HEK293 (cell line): ENCODE results near the gene AFF3.

ENCODE experiments used
- CTCF ChIA-PET: fragments of 350-600 bp; formaldehyde crosslinking; extraction: SDS; loops from one replicate; lab custom pipeline; 2021; ENCODE audit warnings: antibody characterized with exemption; lab: Yijun Ruan, JAX
- POLR2A ChIA-PET: fragments of 300-600 bp; formaldehyde crosslinking; extraction: SDS; loops from one replicate; lab custom pipeline; 2020; ENCODE audit warnings: antibody characterized with exemption, inconsistent platforms; lab: Yijun Ruan, JAX
- H3K27ac ChIP-seq: fragments of 200-500 bp; sonication (Bioruptor generic); 2 replicates; pipeline ENCODE4 v1.5.1; 2014; ENCODE audit warnings: low read depth, low read length, control low read depth, inconsistent platforms; ENCODE audit errors: extremely low read depth
- H3K36me3 ChIP-seq, 2 experiments: fragments of 200-500 bp in 1 of 2; sonication (Bioruptor generic) in 1 of 2; 1 replicate in 1 of 2; 2 replicates in 1 of 2; pipeline ENCODE4 v1.5.1; 2014 to 2017; ENCODE audit warnings: inconsistent platforms in 2 of 2, low read length in 2 of 2; ENCODE audit not compliant: control insufficient read depth in 2 of 2, insufficient read depth in 1 of 2
- H3K4me1 ChIP-seq: fragments of 200-500 bp; sonication (Bioruptor generic); 2 replicates; pipeline ENCODE4 v1.5.1; 2014; ENCODE audit warnings: mild to moderate bottlenecking, low read length, inconsistent platforms; ENCODE audit not compliant: control insufficient read depth, insufficient read depth
- H3K4me3 ChIP-seq: 2 replicates; pipeline ENCODE4 v1.5.1; 2011; ENCODE audit warnings: low read depth, mild to moderate bottlenecking, control low read depth, low read length, moderate library complexity
- H3K9me3 ChIP-seq: fragments of 200-500 bp; sonication (Bioruptor generic); 2 replicates; pipeline ENCODE4 v1.5.1; 2014; ENCODE audit warnings: low read depth, low read length, inconsistent platforms; ENCODE audit not compliant: control insufficient read depth, insufficient read depth
- HIC1 ChIP-seq: fragments of 450-650 bp; formaldehyde crosslinking; IDR thresholded peaks from 2 replicates; pipeline ENCODE4 v1.5.1; 2016; ENCODE audit warnings: missing biosample characterization, missing genetic modification characterization
- KLF7 ChIP-seq: fragments of 450-650 bp; formaldehyde crosslinking; IDR thresholded peaks from 2 replicates; pipeline ENCODE4 v1.5.1; 2016; ENCODE audit warnings: missing biosample characterization, missing genetic modification characterization, borderline replicate concordance
- PBX3 ChIP-seq: sonication (generic); formaldehyde crosslinking; IDR thresholded peaks from 2 replicates; pipeline ENCODE4 v1.8.1; 2022; ENCODE audit warnings: mild to moderate bottlenecking, moderate library complexity, missing genetic modification reagents
- PRDM1 ChIP-seq: fragments of 450-650 bp; formaldehyde crosslinking; IDR thresholded peaks from 2 replicates; pipeline ENCODE4; 2016; ENCODE audit warnings: missing biosample characterization, missing genetic modification characterization
- SCRT2 ChIP-seq: fragments of 450-650 bp; formaldehyde crosslinking; IDR thresholded peaks from 2 replicates; pipeline ENCODE4 v1.5.1; 2016; ENCODE audit warnings: missing biosample characterization, missing genetic modification characterization
- SP7 ChIP-seq: fragments of 450-650 bp; formaldehyde crosslinking; IDR thresholded peaks from 2 replicates; pipeline ENCODE4 v1.5.1; 2016; ENCODE audit warnings: missing biosample characterization, missing genetic modification characterization
- ZFP41 ChIP-seq: fragments of 450-650 bp; formaldehyde crosslinking; IDR thresholded peaks from 2 replicates; pipeline ENCODE4 v1.5.1; 2016; ENCODE audit warnings: missing biosample characterization, missing genetic modification characterization, borderline replicate concordance
- ZNF148 ChIP-seq: fragments of 450-650 bp; formaldehyde crosslinking; IDR thresholded peaks from 2 replicates; pipeline ENCODE4 v1.5.0; 2017; ENCODE audit warnings: missing biosample characterization, missing genetic modification characterization, borderline replicate concordance
- ZNF18 ChIP-seq: fragments of 450-650 bp; formaldehyde crosslinking; IDR thresholded peaks from 2 replicates; pipeline ENCODE4 v1.5.1; 2016; ENCODE audit warnings: missing biosample characterization, missing genetic modification characterization
- ZNF2 ChIP-seq: fragments of 450-650 bp; formaldehyde crosslinking; IDR thresholded peaks from 2 replicates; pipeline ENCODE4 v1.5.1; 2016; ENCODE audit warnings: missing biosample characterization, missing genetic modification characterization
- ZNF211 ChIP-seq: fragments of 450-650 bp; formaldehyde crosslinking; IDR thresholded peaks from 2 replicates; pipeline ENCODE4 v1.5.1; 2016; ENCODE audit warnings: low read depth, missing biosample characterization, missing genetic modification characterization
- ZNF24 ChIP-seq: fragments of 450-650 bp; formaldehyde crosslinking; IDR thresholded peaks from 2 replicates; pipeline ENCODE4 v1.5.1; 2016; ENCODE audit warnings: missing biosample characterization, missing genetic modification characterization
- ZNF366 ChIP-seq: fragments of 450-650 bp; formaldehyde crosslinking; conservative IDR thresholded peaks from 2 replicates; pipeline ENCODE4 v1.5.1; 2016; ENCODE audit warnings: missing biosample characterization, missing genetic modification characterization
- ZNF521 ChIP-seq: fragments of 450-650 bp; formaldehyde crosslinking; IDR thresholded peaks from 2 replicates; pipeline ENCODE4 v1.5.1; 2017; ENCODE audit warnings: missing biosample characterization, mild to moderate bottlenecking, missing genetic modification characterization
- ZNF548 ChIP-seq: fragments of 450-650 bp; formaldehyde crosslinking; IDR thresholded peaks from 2 replicates; pipeline ENCODE4 v1.5.1; 2016; ENCODE audit warnings: missing biosample characterization, missing genetic modification characterization
- ZSCAN30 ChIP-seq: fragments of 450-650 bp; IDR thresholded peaks from 2 replicates; pipeline ENCODE4 v1.5.1; 2018; ENCODE audit warnings: missing biosample characterization, mild to moderate bottlenecking, missing genetic modification characterization, moderate library complexity

AFF3 gene

GRCh38 chr2:99637159-99637697 is 505.2 kb downstream of the AFF3 start:
- ChIA-PET CTCF (no interaction called here), POLR2A (no interaction called here)
- Histone ChIP-seq H3K27ac (no peak overlapping the region), H3K9me3 (no peaks in the 10 kb centered on the region), H3K4me1 (no peaks in the 10 kb centered on the region), H3K4me3 (no peak overlapping the region)
- TF ChIP-seq ZNF24 (no peak), PRDM1 (tag by site-specific recombination) (no peak), ZNF18 (tag by site-specific recombination) (no peak), SCRT2 (tag by site-specific recombination) (no peak)
- TF ChIP-seq, all 188 proteins: peak for 0
- no peaks in the 10 kb centered on the region for H3K36me3 ChIP-seq

GRCh38 chr2:99636144-99637034 is 506.0 kb downstream of the AFF3 start:
- Histone ChIP-seq H3K9me3 (no peaks in the 10 kb centered on the region), H3K36me3 (no peaks in the 10 kb centered on the region), H3K27ac (no peak overlapping the region), H3K4me3 (no peak overlapping the region), H3K4me1 (no peaks in the 10 kb centered on the region)
- TF ChIP-seq KLF7 (tag by site-specific recombination) (no peak), ZSCAN30 (tag by site-specific recombination) (no peak), ZNF521 (no peak), HIC1 (tag by site-specific recombination) (no peak), ZFP41 (no peak), ZNF211 (tag by site-specific recombination) (no peak), PBX3 (CRISPR knock-in tag) (no peak), ZNF2 (tag by site-specific recombination) (no peak), ZNF366 (tag by site-specific recombination) (no peak), ZNF548 (no peak), ZNF148 (tag by site-specific recombination) (no peak), SP7 (no peak)
- CTCF ChIA-PET, result no interaction called here
- POLR2A ChIA-PET, result no interaction called here
